Neuronal stem cell (in vitro differentiated cells): ENCODE data around the gene MTM1.

ENCODE experiments used
- DNase-seq: peaks from one replicate; pipeline ENCODE4 v3.0.0-alpha.2; 2013; ENCODE audit warnings: low spot score
- H2AFZ ChIP-seq: one replicate; pipeline ENCODE4 v1.6.1; 2013; ENCODE audit warnings: mild to moderate bottlenecking, low read length, inconsistent platforms
- H2AK5ac ChIP-seq: 2 replicates; pipeline ENCODE4 v1.6.1; 2013; ENCODE audit warnings: low read depth, mild to moderate bottlenecking, inconsistent platforms, low read length, moderate library complexity, mixed read lengths
- H2BK120ac ChIP-seq: 2 replicates; pipeline ENCODE4 v1.6.1; 2013; ENCODE audit warnings: low read depth, mild to moderate bottlenecking, inconsistent platforms, low read length, moderate library complexity, mixed read lengths
- H2BK12ac ChIP-seq: one replicate; pipeline ENCODE4 v1.6.1; 2013; ENCODE audit warnings: low read length, inconsistent platforms
- H2BK15ac ChIP-seq: 2 replicates; pipeline ENCODE4 v1.6.1; 2013; ENCODE audit warnings: mild to moderate bottlenecking, low read length, inconsistent platforms, mixed read lengths
- H2BK5ac ChIP-seq: one replicate; pipeline ENCODE4 v1.6.1; 2013; ENCODE audit warnings: inconsistent platforms, mild to moderate bottlenecking, low read length, moderate library complexity
- H3K14ac ChIP-seq: one replicate; pipeline ENCODE4 v1.6.1; 2013; ENCODE audit warnings: low read length, inconsistent platforms
- H3K18ac ChIP-seq: 2 replicates; pipeline ENCODE4 v1.6.1; 2013; ENCODE audit warnings: low read length, inconsistent platforms
- H3K23ac ChIP-seq: 2 replicates; pipeline ENCODE4 v1.6.1; 2013; ENCODE audit warnings: low read depth, mild to moderate bottlenecking, mixed read lengths, low read length, inconsistent platforms; ENCODE audit not compliant: poor library complexity
- H3K27ac ChIP-seq: replicated peaks from 3 replicates; pipeline ENCODE4 v1.5.1; 2013; ENCODE audit warnings: low read length, inconsistent platforms
- H3K27me3 ChIP-seq, 3 experiments: 2 replicates each; pipeline ENCODE4 v1.6.1; 2013; ENCODE audit warnings: low read length in 3 of 3, mild to moderate bottlenecking in 2 of 3, inconsistent platforms in 1 of 3, low read depth in 1 of 3, mixed read lengths in 1 of 3, moderate library complexity in 1 of 3; ENCODE audit not compliant: control insufficient read depth in 3 of 3, insufficient read depth in 3 of 3
- H3K36me3 ChIP-seq, 2 donors: replicated peaks in 1 of 2; 2 replicates each; pipeline ENCODE4 v1.6.1; 2013; ENCODE audit warnings: low read length in 2 of 2; ENCODE audit not compliant: control insufficient read depth in 2 of 2, insufficient read depth in 2 of 2
- H3K4ac ChIP-seq: 2 replicates; pipeline ENCODE4 v1.6.1; 2013; ENCODE audit warnings: inconsistent platforms, mild to moderate bottlenecking, low read length, moderate library complexity
- H3K4me1 ChIP-seq, 2 donors: 1 replicate in 1 of 2; 2 replicates in 1 of 2; pipeline ENCODE4 v1.6.1; 2013; ENCODE audit warnings: low read length in 2 of 2, low read depth in 1 of 2; ENCODE audit not compliant: control insufficient read depth in 2 of 2, insufficient read depth in 1 of 2
- H3K4me2 ChIP-seq: one replicate; pipeline ENCODE4 v1.6.1; 2013; ENCODE audit warnings: mild to moderate bottlenecking, low read length, inconsistent platforms; ENCODE audit not compliant: insufficient read depth, poor library complexity, severe bottlenecking
- H3K4me3 ChIP-seq, 2 donors: 2 replicates each; pipeline ENCODE4 v1.5.1; 2013; ENCODE audit warnings: low read length in 2 of 2, mild to moderate bottlenecking in 2 of 2, inconsistent platforms in 1 of 2, moderate library complexity in 1 of 2
- H3K79me1 ChIP-seq: one replicate; pipeline ENCODE4 v1.6.1; 2013; ENCODE audit warnings: low read depth, mild to moderate bottlenecking, inconsistent platforms, low read length, moderate library complexity
- H3K9ac ChIP-seq: one replicate; pipeline ENCODE4 v1.6.1; 2013; ENCODE audit warnings: mild to moderate bottlenecking, low read depth, low read length, inconsistent platforms; ENCODE audit not compliant: poor library complexity
- H3K9me3 ChIP-seq, 2 donors: replicated peaks in 1 of 2; 2 replicates each; pipeline versions ENCODE3 to v1.6.1; 2013; ENCODE audit warnings: low read length in 2 of 2, mild to moderate bottlenecking in 2 of 2, inconsistent platforms in 1 of 2, low read depth in 1 of 2, mixed read lengths in 1 of 2, moderate library complexity in 1 of 2; ENCODE audit not compliant: control insufficient read depth in 2 of 2, insufficient read depth in 1 of 2
- H4K8ac ChIP-seq: one replicate; pipeline ENCODE4 v1.6.1; 2013; ENCODE audit warnings: low read depth, mild to moderate bottlenecking, inconsistent platforms, low read length, moderate library complexity
- H4K91ac ChIP-seq: one replicate; pipeline ENCODE4 v1.6.1; 2013; ENCODE audit warnings: low read length, low read depth, mild to moderate bottlenecking, inconsistent platforms; ENCODE audit not compliant: poor library complexity
- WGBS, 2 donors: extraction: QIAGEN DNeasy Blood & Tissue Kit; methylation state at CpG; one replicate each; pipeline ENCODE4 v1.1.7; 2013; ENCODE audit warnings: missing lambda C conversion rate in 2 of 2, mixed read lengths in 1 of 2; ENCODE audit not compliant: insufficient read length in 2 of 2, insufficient replicate concordance in 1 of 2; ENCODE audit errors: extremely low coverage in 2 of 2; 5-methylcytosine and 5-hydroxymethylcytosine counted together

MTM1 gene

DNA sequence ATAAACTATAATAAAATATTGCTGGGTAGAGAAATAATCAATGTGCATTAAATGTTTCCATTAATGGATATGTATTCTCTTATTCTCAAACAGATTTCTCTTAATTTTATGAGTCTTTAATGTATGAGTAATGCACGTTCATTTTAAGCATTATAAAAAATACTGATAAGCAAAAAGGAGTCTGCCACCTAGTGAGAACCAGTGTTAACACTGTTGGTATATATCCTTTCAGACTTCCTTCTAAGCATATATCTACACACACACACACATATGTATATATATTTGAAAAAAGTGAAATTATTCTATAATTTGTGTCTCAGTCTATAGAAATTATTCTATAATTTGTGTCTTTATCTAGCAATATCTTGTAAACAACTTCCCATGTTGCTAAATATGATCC is 74.8 kb downstream of the MTM1 start:
- no peaks in the 10 kb centered on the region for H3K79me1 ChIP-seq
- no peak overlapping the region for H3K14ac ChIP-seq
- no peak for DNase-seq
- no peak overlapping the region for H2BK5ac ChIP-seq
- H2BK120ac ChIP-seq, result no peak overlapping the region
- H3K4me1 ChIP-seq, result peaks cover 0 to 2% of the 10 kb centered on the region in 2 donors
- no peak overlapping the region for H4K91ac ChIP-seq
- no peak overlapping the region for H3K23ac ChIP-seq
- H2AFZ ChIP-seq, result no peak overlapping the region
- H4K8ac ChIP-seq, result no peak overlapping the region
- no peak overlapping the region for H3K27ac ChIP-seq
- H2BK12ac ChIP-seq, result no peak overlapping the region
- no peak overlapping the region for H3K9ac ChIP-seq
- H3K4me2 ChIP-seq, result no peak overlapping the region
- no CpG with 5 or more reads among the region's 1 CpG for WGBS, 2 donors
- H3K36me3 ChIP-seq, result peaks cover 0 to 22% of the 10 kb centered on the region in 2 donors
- H3K9me3 ChIP-seq, result no peaks in the 10 kb centered on the region
- no peak overlapping the region for H3K4ac ChIP-seq
- no peak overlapping the region for H2AK5ac ChIP-seq
- H2BK15ac ChIP-seq, result no peak overlapping the region
- H3K4me3 ChIP-seq, result no peak overlapping the region
- no peaks in the 10 kb centered on the region for H3K27me3 ChIP-seq
- H3K18ac ChIP-seq, result no peak overlapping the region

DNA sequence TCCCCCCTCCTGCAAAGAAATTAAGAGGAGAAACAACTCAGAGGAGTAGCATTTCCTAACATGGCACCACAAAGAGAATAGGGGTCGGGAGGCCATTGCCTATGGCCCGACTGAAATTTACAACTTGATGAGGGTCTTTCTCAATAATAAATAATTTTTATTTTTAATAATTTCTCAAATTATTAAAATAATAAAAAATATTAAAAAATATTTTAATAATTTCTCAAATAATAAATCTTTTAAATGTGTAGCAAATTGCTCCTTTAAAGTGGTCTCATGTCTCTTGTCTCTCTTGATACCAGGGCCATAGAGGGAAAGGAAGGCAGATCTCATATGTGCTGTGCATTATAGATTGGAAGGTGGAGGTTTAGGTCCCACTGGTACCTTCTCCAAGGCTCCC is 75.5 kb downstream of the MTM1 start:
- Histone ChIP-seq H3K14ac (no peak overlapping the region), H3K79me1 (no peaks in the 10 kb centered on the region), H3K4me1 (peaks cover 0 to 2% of the 10 kb centered on the region in 2 donors), H3K4me3 (no peak overlapping the region), H4K91ac (no peak overlapping the region), H3K27me3 (no peaks in the 10 kb centered on the region), H2AFZ (no peak overlapping the region), H3K4me2 (no peak overlapping the region), H3K36me3 (peaks cover 0 to 18% of the 10 kb centered on the region in 2 donors), H3K4ac (no peak overlapping the region), H4K8ac (no peak overlapping the region), H2BK15ac (no peak overlapping the region), H2BK120ac (no peak overlapping the region), H2BK5ac (no peak overlapping the region), H3K9ac (no peak overlapping the region), H2AK5ac (no peak overlapping the region), H2BK12ac (no peak overlapping the region), H3K9me3 (no peaks in the 10 kb centered on the region), H3K27ac (no peak overlapping the region), H3K23ac (no peak overlapping the region), H3K18ac (no peak overlapping the region)
- DNase-seq, result no peak
- no CpG with 5 or more reads among the region's 2 CpGs for WGBS, 2 donors

DNA sequence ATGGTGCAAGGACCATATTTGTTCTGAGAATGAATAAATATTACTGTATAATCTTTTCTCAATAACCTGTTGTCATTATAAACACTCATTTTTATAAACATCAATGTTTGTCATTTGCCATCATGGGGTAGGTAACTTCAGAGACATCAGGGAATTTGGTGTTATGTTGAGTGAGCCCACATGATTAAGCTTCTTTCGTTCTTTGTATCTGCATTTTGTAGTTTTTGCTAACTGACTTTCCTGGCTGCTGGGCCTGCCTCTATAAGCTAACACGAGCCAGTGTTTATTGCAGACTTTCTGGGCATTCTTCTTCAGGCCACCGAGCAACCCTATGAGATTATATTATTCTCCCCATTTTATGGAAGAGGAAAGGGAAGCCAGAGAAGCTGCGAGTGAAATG is 76.0 kb downstream of the MTM1 start:
- Histone ChIP-seq H2AFZ (no peak overlapping the region), H3K4ac (no peak overlapping the region), H2BK5ac (no peak overlapping the region), H3K14ac (no peak overlapping the region), H3K27ac (no peak overlapping the region), H3K18ac (no peak overlapping the region), H3K23ac (no peak overlapping the region), H3K36me3 (peaks cover 0 to 16% of the 10 kb centered on the region in 2 donors), H2BK120ac (no peak overlapping the region), H3K27me3 (no peaks in the 10 kb centered on the region), H3K9ac (no peak overlapping the region), H4K91ac (no peak overlapping the region), H2AK5ac (no peak overlapping the region), H3K4me1 (peaks cover 0 to 2% of the 10 kb centered on the region in 2 donors), H3K79me1 (no peaks in the 10 kb centered on the region), H4K8ac (no peak overlapping the region), H3K9me3 (no peaks in the 10 kb centered on the region), H2BK12ac (no peak overlapping the region), H3K4me3 (no peak overlapping the region), H3K4me2 (no peak overlapping the region), H2BK15ac (no peak overlapping the region)
- DNase-seq, result no peak
- WGBS, 2 donors, result no CpG with 5 or more reads among the region's 4 CpGs

DNA sequence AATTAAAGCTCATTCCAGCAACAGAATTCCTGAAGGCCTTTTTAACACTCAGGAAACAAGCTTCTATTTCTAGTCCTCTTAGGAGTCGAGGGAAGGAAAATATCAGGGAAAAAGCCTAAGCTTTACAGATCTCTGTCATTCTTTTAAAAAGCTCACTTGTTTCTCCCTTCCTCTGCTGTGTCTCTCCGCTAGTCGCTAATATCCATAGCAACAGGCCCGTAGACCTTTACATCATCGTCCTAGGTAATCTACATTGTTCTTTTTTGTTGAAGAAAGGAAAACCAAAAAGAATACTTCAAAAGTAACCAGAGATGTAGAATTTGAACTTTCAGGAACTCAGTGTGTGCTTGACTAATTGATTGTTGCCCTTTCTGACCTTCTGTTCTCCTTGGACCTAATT is 78.9 kb downstream of the MTM1 start:
- DNase-seq, result peak; percentile 3
- H3K27ac ChIP-seq, result no peak overlapping the region
- no peak overlapping the region for H3K4me2 ChIP-seq
- peaks cover 0 to 2% of the 10 kb centered on the region in 2 donors for H3K4me1 ChIP-seq
- no peak overlapping the region for H2AFZ ChIP-seq
- H3K4ac ChIP-seq, result no peak overlapping the region
- no peaks in the 10 kb centered on the region for H3K27me3 ChIP-seq
- H3K9ac ChIP-seq, result no peak overlapping the region
- H3K4me3 ChIP-seq, result no peak overlapping the region
- no peak overlapping the region for H2BK12ac ChIP-seq
- H3K14ac ChIP-seq, result no peak overlapping the region
- H3K18ac ChIP-seq, result no peak overlapping the region
- H2AK5ac ChIP-seq, result no peak overlapping the region
- H4K91ac ChIP-seq, result no peak overlapping the region
- H2BK120ac ChIP-seq, result no peak overlapping the region
- H2BK15ac ChIP-seq, result no peak overlapping the region
- H4K8ac ChIP-seq, result no peak overlapping the region
- WGBS, 2 donors, result no CpG with 5 or more reads among the region's 5 CpGs
- peaks cover 0 to 7% of the 10 kb centered on the region in 2 donors for H3K36me3 ChIP-seq
- H2BK5ac ChIP-seq, result no peak overlapping the region
- H3K23ac ChIP-seq, result no peak overlapping the region
- no peaks in the 10 kb centered on the region for H3K79me1 ChIP-seq
- H3K9me3 ChIP-seq, result no peaks in the 10 kb centered on the region
